Ectodermal cell (in vitro differentiated cells): ENCODE results near the gene AKT1.

Experiments used
- H3K27ac ChIP-seq: 2 replicates; pipeline ENCODE4 v1.7.0; 2013; ENCODE audit warnings: mild to moderate bottlenecking, low read depth, low read length; ENCODE audit not compliant: insufficient read depth, poor library complexity, severe bottlenecking
- H3K27me3 ChIP-seq: 2 replicates; pipeline ENCODE4 v1.7.0; 2013; ENCODE audit warnings: mild to moderate bottlenecking, low read length; ENCODE audit not compliant: insufficient read depth, control insufficient read depth, poor library complexity, severe bottlenecking
- H3K36me3 ChIP-seq: one replicate; pipeline ENCODE4 v1.7.0; 2013; ENCODE audit warnings: low read length; ENCODE audit not compliant: control insufficient read depth, insufficient read depth
- H3K4me1 ChIP-seq: one replicate; pipeline ENCODE4 v1.7.0; 2013; ENCODE audit warnings: low read length; ENCODE audit not compliant: control insufficient read depth, insufficient read depth
- H3K4me3 ChIP-seq: 2 replicates; pipeline ENCODE4 v1.7.0; 2013; ENCODE audit warnings: low read depth, low read length, control low read depth; ENCODE audit not compliant: insufficient read depth
- H3K9me3 ChIP-seq: 2 replicates; pipeline ENCODE4 v1.7.0; 2013; ENCODE audit warnings: mild to moderate bottlenecking, low read length, moderate library complexity; ENCODE audit not compliant: control insufficient read depth
- WGBS, 2 experiments: methylation state at CpG; one replicate each; pipeline ENCODE4 v1.1.7; 2013; ENCODE audit warnings: missing lambda C conversion rate in 2 of 2; 5-methylcytosine and 5-hydroxymethylcytosine counted together

AKT1 gene

DNA sequence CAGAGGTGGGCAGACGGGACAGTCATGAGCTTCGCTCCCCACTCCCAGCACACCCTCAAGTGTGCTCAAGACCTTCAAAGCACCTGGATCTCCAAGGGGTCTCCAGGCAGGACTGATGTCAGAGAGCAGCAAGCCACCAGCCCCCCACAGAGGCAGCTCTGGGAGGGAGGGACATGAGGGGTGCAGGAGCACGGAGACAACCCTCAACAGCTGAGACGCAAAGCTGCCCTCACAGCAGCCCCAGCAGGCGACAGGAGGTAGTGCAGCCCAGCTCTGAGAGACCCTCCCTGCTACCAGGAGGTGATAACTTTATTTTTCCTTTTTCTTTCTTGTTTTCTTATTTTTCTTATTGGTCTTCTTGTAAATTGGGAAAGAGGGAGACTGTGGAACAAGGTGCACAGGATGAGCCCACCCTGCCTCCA is 24.7 kb downstream of the AKT1 start:
- Histone ChIP-seq H3K4me3 (no peak overlapping the region), H3K27ac (no peak overlapping the region), H3K4me1 (no peaks in the 10 kb centered on the region), H3K9me3 (no peaks in the 10 kb centered on the region), H3K36me3 (peaks cover 23% of the 10 kb centered on the region), H3K27me3 (no peaks in the 10 kb centered on the region)
- WGBS, 2 experiments, result 84 to 87% methylated on average over 5 of the region's 5 CpGs

DNA sequence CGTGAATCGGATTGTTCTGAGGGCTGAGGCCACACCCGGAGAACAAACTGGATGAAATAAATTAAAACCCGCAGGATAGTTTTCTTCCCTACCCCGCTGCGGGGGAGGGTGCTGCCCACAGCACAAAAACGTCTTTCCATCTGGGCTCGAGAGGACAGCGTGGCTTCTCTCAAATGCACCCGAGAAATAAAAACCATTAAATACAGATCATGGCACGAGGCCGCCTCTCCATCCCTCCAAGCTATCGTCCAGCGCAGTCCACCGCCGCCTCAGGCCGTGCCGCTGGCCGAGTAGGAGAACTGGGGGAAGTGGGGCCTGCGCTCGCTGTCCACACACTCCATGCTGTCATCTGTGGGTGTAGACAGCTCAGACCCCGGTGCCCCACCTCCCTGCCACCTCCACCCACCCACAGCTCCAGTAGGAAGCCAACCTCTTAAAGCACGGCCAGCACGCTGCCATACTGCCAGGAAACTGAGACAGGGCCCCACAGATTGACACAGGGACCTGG is 25.4 kb downstream of the AKT1 start:
- 94 to 95% methylated on average over 24 of the region's 24 CpGs for WGBS, 2 experiments
- Histone ChIP-seq H3K27me3 (no peaks in the 10 kb centered on the region), H3K4me3 (no peak overlapping the region), H3K9me3 (no peaks in the 10 kb centered on the region), H3K36me3 (peaks cover 23% of the 10 kb centered on the region), H3K27ac (no peak overlapping the region), H3K4me1 (no peaks in the 10 kb centered on the region)

DNA sequence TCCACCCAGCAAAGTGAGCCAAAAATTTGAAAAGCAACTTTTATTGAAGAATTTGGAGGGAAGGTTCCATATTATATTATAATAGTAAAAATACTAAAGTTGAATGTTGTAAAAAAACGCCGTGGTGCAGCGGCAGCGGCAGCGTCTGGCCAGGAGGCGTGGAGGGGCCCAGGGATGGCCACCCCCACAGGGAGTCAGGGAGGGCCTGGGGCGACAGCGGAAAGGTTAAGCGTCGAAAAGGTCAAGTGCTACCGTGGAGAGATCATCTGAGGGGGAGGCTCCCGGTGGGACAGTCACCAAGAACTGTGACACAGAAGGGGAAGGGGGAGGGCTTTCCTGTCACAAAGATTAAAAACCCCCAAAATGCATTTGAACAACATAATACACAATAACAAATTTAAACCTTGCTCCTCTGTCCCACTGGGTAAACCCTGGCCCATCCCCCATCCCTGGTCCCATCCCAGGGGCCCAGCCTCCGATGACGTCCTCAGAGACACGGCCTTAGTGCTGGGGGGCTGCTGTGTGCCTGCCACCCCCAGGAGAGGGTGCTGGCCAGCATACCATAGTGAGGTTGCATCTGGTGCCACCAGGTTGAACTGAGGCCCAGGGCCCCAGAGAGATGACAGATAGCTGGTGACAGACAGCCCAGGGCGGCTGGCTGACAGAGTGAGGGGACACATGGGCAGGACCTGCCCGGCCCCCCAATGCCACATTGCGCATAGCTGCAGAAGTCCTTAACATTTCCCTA is 26.1 kb downstream of the AKT1 start:
- Histone ChIP-seq H3K4me1 (no peaks in the 10 kb centered on the region), H3K9me3 (no peaks in the 10 kb centered on the region), H3K27me3 (no peaks in the 10 kb centered on the region), H3K36me3 (peaks cover 23% of the 10 kb centered on the region), H3K4me3 (no peak overlapping the region), H3K27ac (no peak overlapping the region)
- 88 to 90% methylated on average over 18 of the region's 18 CpGs for WGBS, 2 experiments

DNA sequence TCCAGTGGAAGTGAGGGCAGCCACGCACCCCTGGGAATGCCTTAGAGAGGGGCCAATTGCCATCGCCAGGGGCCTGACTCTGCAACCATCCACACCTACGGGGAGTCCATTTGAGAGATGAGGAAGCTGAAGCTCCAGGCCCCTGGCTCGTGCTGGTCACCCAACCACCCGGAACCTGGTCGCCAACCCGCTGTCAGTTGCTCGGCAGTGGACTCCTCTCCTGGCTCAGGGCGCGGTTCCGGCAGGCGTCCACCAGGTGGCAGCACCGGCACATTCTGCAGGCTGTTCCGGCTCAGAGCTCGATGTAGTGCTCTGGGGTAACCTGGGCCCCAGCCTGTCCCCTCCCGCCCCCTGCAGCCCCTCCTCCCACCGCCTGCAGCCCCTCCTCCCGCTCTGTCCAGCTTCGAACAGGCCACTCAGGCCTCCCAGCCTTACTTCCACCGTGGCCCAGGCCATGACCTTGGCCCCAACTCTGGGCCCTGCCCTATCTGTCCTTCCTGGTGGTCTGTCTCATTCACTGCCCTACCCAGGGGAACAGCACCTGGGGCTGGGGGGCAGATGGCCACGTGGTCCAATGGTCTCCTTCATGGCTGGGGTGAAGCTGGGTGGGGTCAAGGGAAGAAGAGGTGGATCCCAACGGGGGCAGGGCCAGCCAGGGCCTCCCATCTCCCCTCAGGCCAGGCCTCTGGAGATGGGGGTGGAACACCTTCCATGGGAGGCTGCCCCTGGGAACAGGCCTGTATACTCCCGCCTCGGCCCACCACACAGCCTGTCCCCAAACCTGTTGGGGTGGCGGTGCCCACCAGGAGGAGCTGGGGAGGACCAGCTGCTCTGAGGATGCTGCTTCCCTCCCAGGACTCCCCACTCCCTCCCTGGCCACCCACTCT is 26.9 kb downstream of the AKT1 start:
- Histone ChIP-seq H3K27ac (no peak overlapping the region), H3K4me3 (no peak overlapping the region), H3K27me3 (no peaks in the 10 kb centered on the region), H3K9me3 (no peaks in the 10 kb centered on the region), H3K4me1 (no peaks in the 10 kb centered on the region), H3K36me3 (peaks cover 23% of the 10 kb centered on the region)
- WGBS, 2 experiments, result 22% methylated on average over 25 of the region's 25 CpGs

- H3K4me1 ChIP-seq, result no peaks in the 10 kb centered on the region
- no peaks in the 10 kb centered on the region for H3K9me3 ChIP-seq
- no peak overlapping the region for H3K4me3 ChIP-seq
- WGBS, 2 experiments, result 89 to 90% methylated on average over 5 of the region's 5 CpGs
- H3K27ac ChIP-seq, result no peak overlapping the region
- H3K27me3 ChIP-seq, result no peaks in the 10 kb centered on the region
- H3K36me3 ChIP-seq, result peaks cover 18% of the 10 kb centered on the region
Measured at GRCh38 chr14:104767634-104767918, 28.0 kb downstream of the AKT1 start.

DNA sequence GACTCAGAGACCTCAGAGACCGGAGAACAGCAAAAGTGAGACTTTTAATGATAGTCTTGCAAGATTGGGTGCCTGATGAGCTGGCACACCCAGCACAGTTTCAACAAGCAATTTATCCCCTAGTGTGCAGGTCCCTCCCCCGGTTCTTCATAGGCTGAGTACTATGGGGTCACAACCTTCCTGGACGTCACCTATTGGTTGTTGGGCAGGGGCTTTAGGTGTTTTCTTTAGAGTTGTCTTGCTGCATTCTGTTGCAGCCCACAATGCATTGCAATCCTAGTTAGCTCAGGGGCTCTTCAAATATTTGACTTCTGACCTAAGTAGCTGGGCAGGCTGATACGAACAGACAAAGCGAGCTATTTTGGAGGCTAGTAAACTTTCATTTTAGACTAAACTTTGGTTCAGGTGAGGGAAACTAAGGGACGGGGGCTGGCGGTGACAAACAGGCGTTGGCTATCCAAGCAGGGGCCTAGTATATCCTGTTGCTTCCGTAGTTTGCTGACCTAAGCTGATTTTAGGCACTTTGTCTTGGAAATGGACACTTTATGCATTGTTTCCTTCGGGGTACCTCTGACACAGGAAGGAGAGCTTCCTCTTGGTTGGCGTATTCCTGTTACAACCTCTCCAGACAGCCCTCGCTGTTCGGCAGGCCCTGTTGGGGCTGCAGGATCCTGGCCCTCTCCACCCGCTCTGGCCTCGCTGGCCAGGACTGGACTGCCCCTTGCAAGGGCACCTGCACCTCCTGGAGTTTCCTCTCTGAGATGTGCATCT is 28.5 kb downstream of the AKT1 start:
- H3K4me3 ChIP-seq, result no peak overlapping the region
- H3K4me1 ChIP-seq, result no peaks in the 10 kb centered on the region
- peaks cover 19% of the 10 kb centered on the region for H3K36me3 ChIP-seq
- no peak overlapping the region for H3K27ac ChIP-seq
- H3K9me3 ChIP-seq, result no peaks in the 10 kb centered on the region
- H3K27me3 ChIP-seq, result no peaks in the 10 kb centered on the region
- 94 to 95% methylated on average over 14 to 15 of the region's 15 CpGs for WGBS, 2 experiments

GRCh38 chr14:104766256-104766862 is 29.2 kb downstream of the AKT1 start:
- WGBS, 2 experiments, result 91 to 95% methylated on average over 3 to 4 of the region's 4 CpGs
- no peak overlapping the region for H3K27ac ChIP-seq
- H3K4me3 ChIP-seq, result no peak overlapping the region
- no peaks in the 10 kb centered on the region for H3K9me3 ChIP-seq
- peaks cover 12% of the 10 kb centered on the region for H3K36me3 ChIP-seq
- H3K27me3 ChIP-seq, result no peaks in the 10 kb centered on the region
- no peaks in the 10 kb centered on the region for H3K4me1 ChIP-seq

GRCh38 chr14:104765517-104765916 is 30.0 kb downstream of the AKT1 start:
- no peaks in the 10 kb centered on the region for H3K4me1 ChIP-seq
- H3K4me3 ChIP-seq, result no peak overlapping the region
- H3K27ac ChIP-seq, result no peak overlapping the region
- peaks cover 3% of the 10 kb centered on the region for H3K36me3 ChIP-seq
- H3K27me3 ChIP-seq, result no peaks in the 10 kb centered on the region
- H3K9me3 ChIP-seq, result no peaks in the 10 kb centered on the region
- 93 to 99% methylated on average over 3 of the region's 3 CpGs for WGBS, 2 experiments

DNA sequence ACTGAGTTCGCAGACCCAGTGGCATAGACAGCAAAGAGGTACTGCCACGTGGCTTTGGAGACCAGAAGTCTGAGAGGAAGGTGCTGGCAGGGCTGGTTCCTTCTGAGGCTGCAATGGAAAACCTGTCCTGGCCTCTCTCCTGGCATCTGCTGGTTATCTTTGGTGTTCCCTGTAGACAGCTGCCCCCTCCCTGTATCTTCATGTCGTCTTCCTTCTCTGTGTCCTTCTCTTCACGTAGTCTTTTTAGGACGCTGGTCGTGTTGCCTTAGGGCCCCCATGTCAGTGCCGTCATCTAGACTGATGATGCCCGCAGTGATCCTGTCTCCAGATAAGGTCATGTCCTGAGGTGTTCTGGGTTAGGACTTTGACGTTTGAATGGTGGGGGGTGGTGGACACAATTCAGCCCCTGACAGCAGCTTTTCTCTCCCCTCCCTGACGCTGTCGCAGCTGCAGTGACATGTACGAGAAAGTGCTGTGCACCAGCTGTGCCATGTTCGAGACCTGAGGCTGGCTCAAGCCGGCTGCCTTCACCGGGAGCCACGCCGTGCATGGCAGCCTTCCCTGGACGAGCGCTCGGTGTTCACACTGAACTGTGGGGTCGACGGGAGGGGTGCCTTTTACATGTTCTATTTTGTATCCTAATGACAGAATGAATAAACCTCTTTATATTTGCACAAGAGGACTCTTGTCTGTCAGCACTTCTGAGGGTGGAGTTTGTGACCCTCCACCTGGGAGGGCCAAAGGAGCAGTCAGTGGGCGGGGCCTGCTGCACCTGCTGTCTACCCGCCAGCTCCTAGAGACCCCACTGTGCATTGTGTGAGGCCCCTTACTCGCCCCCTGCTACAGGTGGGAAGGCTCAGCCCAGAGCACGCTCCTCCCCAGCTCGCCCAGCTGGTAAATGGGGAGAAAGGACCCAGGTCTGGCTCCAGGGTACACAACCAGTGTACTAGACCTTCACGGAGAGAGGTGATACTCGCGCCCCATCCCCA is 36.3 kb downstream of the AKT1 start:
- peaks cover 40% of the 10 kb centered on the region for H3K36me3 ChIP-seq
- no peak overlapping the region for H3K27ac ChIP-seq
- no peaks in the 10 kb centered on the region for H3K27me3 ChIP-seq
- 92 to 93% methylated on average over 28 to 30 of the region's 30 CpGs for WGBS, 2 experiments
- H3K9me3 ChIP-seq, result no peaks in the 10 kb centered on the region
- peaks cover 2% of the 10 kb centered on the region for H3K4me1 ChIP-seq
- no peak overlapping the region for H3K4me3 ChIP-seq
